Stimulated activated naive CD4-positive, alpha-beta T cell treated with Interleukin-2 at 50 U/mL for 16 hours (primary cell): Measurements from ENCODE around the gene PRELP.

Experiments
- DNase-seq: peaks from one replicate; lab custom pipeline; 2025; lab: John Stamatoyannopoulos, UW

The PRELP gene

GRCh38 chr1:203524152-203524551 lies 48.5 kb downstream of the PRELP start:
- no peak for DNase-seq

GRCh38 chr1:203524824-203525223 lies 49.2 kb downstream of the PRELP start:
- no peak for DNase-seq

- no peak for DNase-seq
Observed at GRCh38 chr1:203525685-203526084, 50.1 kb downstream of the PRELP start.

GRCh38 chr1:203526130-203526529 lies 50.5 kb downstream of the PRELP start:
- no peak for DNase-seq

GRCh38 chr1:203526572-203526971 lies 51.0 kb downstream of the PRELP start:
- no peak for DNase-seq

- no peak for DNase-seq
Observed at GRCh38 chr1:203527013-203527412, 51.4 kb downstream of the PRELP start.

GRCh38 chr1:203528063-203528462 lies 52.5 kb downstream of the PRELP start:
- DNase-seq = no peak

GRCh38 chr1:203528976-203529835 lies 53.6 kb downstream of the PRELP start:
- DNase-seq = no peak

GRCh38 chr1:203531063-203531462 lies 55.5 kb downstream of the PRELP start:
- no peak for DNase-seq

GRCh38 chr1:203534012-203534411 lies 58.4 kb downstream of the PRELP start:
- DNase-seq = no peak

GRCh38 chr1:203534526-203534925 lies 58.9 kb downstream of the PRELP start:
- DNase-seq = no peak

- no peak for DNase-seq
Observed at GRCh38 chr1:203536575-203536974, 61.0 kb downstream of the PRELP start.

- DNase-seq = no peak
Observed at GRCh38 chr1:203536980-203537455, 61.4 kb downstream of the PRELP start.

GRCh38 chr1:203537806-203538464 lies 62.3 kb downstream of the PRELP start:
- no peak for DNase-seq

GRCh38 chr1:203538726-203539125 lies 63.1 kb downstream of the PRELP start:
- no peak for DNase-seq

GRCh38 chr1:203539831-203540546 lies 64.4 kb downstream of the PRELP start:
- DNase-seq = no peak
